22Rv1 (cell line): ENCODE results near the gene KCNQ1.

ENCODE experiments used
- H3K27ac ChIP-seq: fragments of 450-650 bp; 2 replicates; pipeline ENCODE4 v1.5.1; 2017
- CTCF ChIP-seq: fragments of 450-650 bp; IDR thresholded peaks from 2 replicates; pipeline ENCODE4 v1.5.1; 2017; ENCODE audit warnings: mild to moderate bottlenecking
- ZFX ChIP-seq: fragments of 450-650 bp; IDR thresholded peaks from 2 replicates; pipeline ENCODE4 v1.6.1; 2017; ENCODE audit warnings: antibody characterized with exemption, borderline replicate concordance

KCNQ1 gene

GRCh38 chr11:2566223-2567025 lies 121.6 kb downstream of the KCNQ1 start:
- no peak overlapping the region for H3K27ac ChIP-seq
- TF ChIP-seq CTCF = no peak
- no peak for TF ChIP-seq ZFX

- H3K27ac ChIP-seq = no peak overlapping the region
- no peak for TF ChIP-seq ZFX
- no peak for TF ChIP-seq CTCF
These were observed 122.3 kb downstream of the KCNQ1 start for GRCh38 chr11:2567026-2567671.

GRCh38 chr11:2569321-2569721 lies 124.5 kb downstream of the KCNQ1 start:
- H3K27ac ChIP-seq = no peak overlapping the region
- no peak for TF ChIP-seq ZFX
- no peak for TF ChIP-seq CTCF

- TF ChIP-seq ZFX (no peak), CTCF (no peak)
- no peak overlapping the region for H3K27ac ChIP-seq
These were observed 125.0 kb downstream of the KCNQ1 start for GRCh38 chr11:2569731-2570210.

- TF ChIP-seq ZFX (no peak), CTCF (no peak)
- no peak overlapping the region for H3K27ac ChIP-seq
These were observed 125.5 kb downstream of the KCNQ1 start for GRCh38 chr11:2570211-2570811.

GRCh38 chr11:2570841-2571597 lies 126.2 kb downstream of the KCNQ1 start:
- no peak for TF ChIP-seq CTCF
- no peak for TF ChIP-seq ZFX
- H3K27ac ChIP-seq = no peak overlapping the region
